Measurements from ENCODE around the gene PRR7.

DNA sequence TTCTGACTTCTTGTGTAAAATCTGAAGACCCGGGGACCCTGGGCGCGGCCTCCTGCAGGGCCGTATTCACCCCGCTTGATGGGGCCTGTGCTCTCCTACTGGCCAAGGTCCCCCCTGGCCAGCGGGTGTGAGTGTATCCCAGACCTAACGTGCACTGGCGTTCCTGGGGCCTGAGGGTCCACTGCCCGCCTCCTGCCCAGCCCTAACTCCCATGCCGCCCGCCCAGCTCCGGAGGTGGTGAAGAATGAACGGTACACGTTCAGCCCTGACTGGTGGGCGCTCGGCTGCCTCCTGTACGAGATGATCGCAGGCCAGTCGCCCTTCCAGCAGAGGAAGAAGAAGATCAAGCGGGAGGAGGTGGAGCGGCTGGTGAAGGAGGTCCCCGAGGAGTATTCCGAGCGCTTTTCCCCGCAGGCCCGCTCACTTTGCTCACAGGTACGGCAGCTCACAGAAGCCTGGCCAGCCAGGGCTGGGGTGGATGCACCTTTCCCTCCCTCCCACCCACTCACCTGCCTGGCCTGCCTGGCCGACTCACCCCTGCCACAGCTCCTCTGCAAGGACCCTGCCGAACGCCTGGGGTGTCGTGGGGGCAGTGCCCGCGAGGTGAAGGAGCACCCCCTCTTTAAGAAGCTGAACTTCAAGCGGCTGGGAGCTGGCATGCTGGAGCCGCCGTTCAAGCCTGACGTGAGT lies 10.6 kb upstream of the PRR7 start:
- TF ChIP-seq, protein P1, sequence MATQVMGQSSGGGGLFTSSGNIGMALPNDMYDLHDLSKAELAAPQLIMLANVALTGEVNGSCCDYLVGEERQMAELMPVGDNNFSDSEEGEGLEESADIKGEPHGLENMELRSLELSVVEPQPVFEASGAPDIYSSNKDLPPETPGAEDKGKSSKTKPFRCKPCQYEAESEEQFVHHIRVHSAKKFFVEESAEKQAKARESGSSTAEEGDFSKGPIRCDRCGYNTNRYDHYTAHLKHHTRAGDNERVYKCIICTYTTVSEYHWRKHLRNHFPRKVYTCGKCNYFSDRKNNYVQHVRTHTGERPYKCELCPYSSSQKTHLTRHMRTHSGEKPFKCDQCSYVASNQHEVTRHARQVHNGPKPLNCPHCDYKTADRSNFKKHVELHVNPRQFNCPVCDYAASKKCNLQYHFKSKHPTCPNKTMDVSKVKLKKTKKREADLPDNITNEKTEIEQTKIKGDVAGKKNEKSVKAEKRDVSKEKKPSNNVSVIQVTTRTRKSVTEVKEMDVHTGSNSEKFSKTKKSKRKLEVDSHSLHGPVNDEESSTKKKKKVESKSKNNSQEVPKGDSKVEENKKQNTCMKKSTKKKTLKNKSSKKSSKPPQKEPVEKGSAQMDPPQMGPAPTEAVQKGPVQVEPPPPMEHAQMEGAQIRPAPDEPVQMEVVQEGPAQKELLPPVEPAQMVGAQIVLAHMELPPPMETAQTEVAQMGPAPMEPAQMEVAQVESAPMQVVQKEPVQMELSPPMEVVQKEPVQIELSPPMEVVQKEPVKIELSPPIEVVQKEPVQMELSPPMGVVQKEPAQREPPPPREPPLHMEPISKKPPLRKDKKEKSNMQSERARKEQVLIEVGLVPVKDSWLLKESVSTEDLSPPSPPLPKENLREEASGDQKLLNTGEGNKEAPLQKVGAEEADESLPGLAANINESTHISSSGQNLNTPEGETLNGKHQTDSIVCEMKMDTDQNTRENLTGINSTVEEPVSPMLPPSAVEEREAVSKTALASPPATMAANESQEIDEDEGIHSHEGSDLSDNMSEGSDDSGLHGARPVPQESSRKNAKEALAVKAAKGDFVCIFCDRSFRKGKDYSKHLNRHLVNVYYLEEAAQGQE (IDR thresholded peaks at IDR 0.05; ENCODE audit: borderline replicate concordance) = no peak
- TF ChIP-seq, protein P2, sequence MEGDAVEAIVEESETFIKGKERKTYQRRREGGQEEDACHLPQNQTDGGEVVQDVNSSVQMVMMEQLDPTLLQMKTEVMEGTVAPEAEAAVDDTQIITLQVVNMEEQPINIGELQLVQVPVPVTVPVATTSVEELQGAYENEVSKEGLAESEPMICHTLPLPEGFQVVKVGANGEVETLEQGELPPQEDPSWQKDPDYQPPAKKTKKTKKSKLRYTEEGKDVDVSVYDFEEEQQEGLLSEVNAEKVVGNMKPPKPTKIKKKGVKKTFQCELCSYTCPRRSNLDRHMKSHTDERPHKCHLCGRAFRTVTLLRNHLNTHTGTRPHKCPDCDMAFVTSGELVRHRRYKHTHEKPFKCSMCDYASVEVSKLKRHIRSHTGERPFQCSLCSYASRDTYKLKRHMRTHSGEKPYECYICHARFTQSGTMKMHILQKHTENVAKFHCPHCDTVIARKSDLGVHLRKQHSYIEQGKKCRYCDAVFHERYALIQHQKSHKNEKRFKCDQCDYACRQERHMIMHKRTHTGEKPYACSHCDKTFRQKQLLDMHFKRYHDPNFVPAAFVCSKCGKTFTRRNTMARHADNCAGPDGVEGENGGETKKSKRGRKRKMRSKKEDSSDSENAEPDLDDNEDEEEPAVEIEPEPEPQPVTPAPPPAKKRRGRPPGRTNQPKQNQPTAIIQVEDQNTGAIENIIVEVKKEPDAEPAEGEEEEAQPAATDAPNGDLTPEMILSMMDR (IDR thresholded peaks at IDR 0.05; ENCODE audit: poor library complexity, severe bottlenecking) = no peak
- TF ChIP-seq EZH2 (IDR thresholded peaks at IDR 0.05; ENCODE audit: borderline replicate concordance, insufficient read depth, low read length, poor library complexity, severe bottlenecking) (no peak), TAF1 (IDR thresholded peaks at IDR 0.05; ENCODE audit: low read depth) (no peak), MXI1 (conservative IDR thresholded peaks at IDR 0.05; ENCODE audit: poor library complexity, severe bottlenecking) (no peak), POLR2AphosphoS5 (IDR thresholded peaks at IDR 0.05) (no peak), EP300 (conservative IDR thresholded peaks at IDR 0.05; ENCODE audit: poor library complexity, severe bottlenecking) (no peak), RAD21 (conservative IDR thresholded peaks at IDR 0.05) (no peak)
